GM23248 (cell line): ENCODE measurements around the gene CCDC43. TPM values are rescaled to one million over a fixed set of nuclear protein-coding genes. Genes with fewer than 3 reads are reported as not detected.

Experiments
- DNase-seq: peaks from one replicate; pipeline ENCODE4 v3.0.0-alpha.2; 2015
- H2AFZ ChIP-seq: fragments of 200-600 bp; sonication (generic); 2 replicates; pipeline ENCODE4 v1.6.1; 2016; ENCODE audit warnings: antibody characterized with exemption
- H3F3A ChIP-seq: fragments of 200-600 bp; sonication (generic); 2 replicates; pipeline ENCODE4 v1.6.1; 2016; ENCODE audit warnings: mild to moderate bottlenecking, antibody characterized with exemption, mixed run types; ENCODE audit not compliant: insufficient read depth
- H3K27ac ChIP-seq: fragments of 200-600 bp; sonication (generic); 2 replicates; pipeline ENCODE4 v1.5.1; 2016; ENCODE audit warnings: mild to moderate bottlenecking
- H3K27me3 ChIP-seq: fragments of 200-600 bp; sonication (generic); replicated peaks from 2 replicates; pipeline ENCODE4 v1.6.1; 2016; ENCODE audit warnings: mild to moderate bottlenecking; ENCODE audit not compliant: insufficient read depth
- H3K36me3 ChIP-seq: fragments of 200-600 bp; sonication (generic); 2 replicates; pipeline ENCODE4 v1.6.1; 2016; ENCODE audit warnings: low read depth, mild to moderate bottlenecking
- H3K4me1 ChIP-seq: fragments of 200-600 bp; sonication (generic); 2 replicates; pipeline ENCODE4 v1.6.1; 2016; ENCODE audit warnings: mild to moderate bottlenecking; ENCODE audit not compliant: insufficient read depth
- H3K4me2 ChIP-seq: fragments of 200-600 bp; sonication (generic); one replicate; pipeline ENCODE4 v1.6.1; 2016; ENCODE audit warnings: mild to moderate bottlenecking; ENCODE audit not compliant: unreplicated experiment
- H3K4me3 ChIP-seq: fragments of 200-600 bp; sonication (generic); 2 replicates; pipeline ENCODE4 v1.5.1; 2016; ENCODE audit warnings: mild to moderate bottlenecking
- H3K79me2 ChIP-seq: fragments of 200-600 bp; sonication (generic); 2 replicates; pipeline ENCODE4 v1.6.1; 2016; ENCODE audit warnings: mild to moderate bottlenecking; ENCODE audit not compliant: insufficient read depth
- H3K9ac ChIP-seq: fragments of 200-600 bp; sonication (generic); 2 replicates; pipeline ENCODE4 v1.6.1; 2016; ENCODE audit warnings: mild to moderate bottlenecking
- H3K9me2 ChIP-seq: fragments of 200-600 bp; sonication (generic); 2 replicates; pipeline ENCODE4 v1.6.1; 2016; ENCODE audit warnings: mixed run types, mild to moderate bottlenecking, moderate library complexity; ENCODE audit not compliant: insufficient read depth
- H3K9me3 ChIP-seq: fragments of 200-600 bp; sonication (generic); one replicate; pipeline ENCODE4 v1.6.1; 2017; ENCODE audit warnings: low read depth
- H4K20me1 ChIP-seq: fragments of 200-600 bp; sonication (generic); 2 replicates; pipeline ENCODE4 v1.6.0; 2016; ENCODE audit not compliant: insufficient read depth
- EZH2 ChIP-seq: fragments of 200-600 bp; sonication (generic); IDR thresholded peaks from 2 replicates; pipeline ENCODE4 v1.6.1; 2018; ENCODE audit warnings: antibody characterized with exemption, mild to moderate bottlenecking; ENCODE audit not compliant: insufficient read depth, poor library complexity, severe bottlenecking
- EZH2phosphoT487 ChIP-seq: fragments of 200-600 bp; sonication (generic); IDR thresholded peaks from 2 replicates; pipeline ENCODE4 v1.6.1; 2018; ENCODE audit warnings: antibody characterized with exemption, moderate library complexity, mild to moderate bottlenecking, low read depth; ENCODE audit not compliant: insufficient read depth
- WGBS, 2 experiments: methylation state at CpG; one replicate each; pipeline ENCODE4 v1.1.6; 2015 to 2017; ENCODE audit warnings: low lambda C conversion rate in 2 of 2, low coverage in 1 of 2; ENCODE audit errors: missing lambda C conversion rate in 2 of 2; 5-methylcytosine and 5-hydroxymethylcytosine counted together
- in situ Hi-C: fragments of 300-500 bp; cut with MboI; formaldehyde crosslinking; loops from 2 replicates; pipeline ENCODE4 v1.15.0; 2020
- polyA plus RNA-seq: library from polyadenylated mRNA; unstranded; fragments of >200 nt; fragmentation: Nextera tagmentation; extraction: Ambion mirVana; gene quantifications from 2 replicates; pipeline ENCODE4 v1.2.1, GENCODE V29; 2016
- total RNA-seq: library from RNA; depleted of rRNA; stranded (reverse); fragments of >200 nt; shearing (Covaris generic); gene quantifications from 2 replicates; pipeline ENCODE4 v1.2.3, GENCODE V29; 2014

The CCDC43 gene
- total and polyA plus RNA-seq, 2 experiments from 2014 or later = 31.0 to 33.7 TPM

DNA sequence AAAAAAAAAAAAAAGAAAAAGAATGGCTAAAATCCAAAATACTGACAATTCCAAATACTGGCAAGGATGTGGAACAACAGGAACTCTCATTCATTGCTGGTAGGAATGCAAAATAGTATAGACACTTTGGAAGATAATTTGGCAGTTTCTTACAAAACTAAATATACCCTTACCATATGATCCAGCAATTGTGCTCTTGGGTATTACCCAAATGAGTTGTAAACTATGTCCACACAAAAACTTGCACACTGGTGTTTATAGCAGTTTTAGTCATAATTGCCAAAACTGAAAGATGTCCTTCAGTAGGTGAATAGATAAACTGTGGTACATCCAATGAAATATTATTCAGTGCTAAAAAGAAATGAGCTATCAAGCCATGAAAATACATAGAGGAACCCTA lies 41.8 kb downstream of the CCDC43 start:
- DNase-seq = no peak
- H3K36me3 ChIP-seq = no peaks in the 10 kb centered on the region
- no peaks in the 10 kb centered on the region for H3K9me2 ChIP-seq
- TF ChIP-seq EZH2phosphoT487 (no peak), EZH2 (no peak)
- no peak overlapping the region for H3K27ac ChIP-seq
- no peaks in the 10 kb centered on the region for H3K9me3 ChIP-seq
- H2AFZ ChIP-seq = no peak overlapping the region
- no peak overlapping the region for H3K4me3 ChIP-seq
- no peaks in the 10 kb centered on the region for H3F3A ChIP-seq
- H3K9ac ChIP-seq = no peak overlapping the region
- H3K4me1 ChIP-seq = no peaks in the 10 kb centered on the region
- H3K79me2 ChIP-seq = no peaks in the 10 kb centered on the region
- H3K27me3 ChIP-seq = peaks cover 12% of the 10 kb centered on the region
- no peak overlapping the region for H3K4me2 ChIP-seq
- in situ Hi-C loops = loop anchor here (25.0 kb wide), 1 partner anchor 435 kb away; the partner anchor contains the start of gene UBTF
- H4K20me1 ChIP-seq = no peaks in the 10 kb centered on the region

DNA sequence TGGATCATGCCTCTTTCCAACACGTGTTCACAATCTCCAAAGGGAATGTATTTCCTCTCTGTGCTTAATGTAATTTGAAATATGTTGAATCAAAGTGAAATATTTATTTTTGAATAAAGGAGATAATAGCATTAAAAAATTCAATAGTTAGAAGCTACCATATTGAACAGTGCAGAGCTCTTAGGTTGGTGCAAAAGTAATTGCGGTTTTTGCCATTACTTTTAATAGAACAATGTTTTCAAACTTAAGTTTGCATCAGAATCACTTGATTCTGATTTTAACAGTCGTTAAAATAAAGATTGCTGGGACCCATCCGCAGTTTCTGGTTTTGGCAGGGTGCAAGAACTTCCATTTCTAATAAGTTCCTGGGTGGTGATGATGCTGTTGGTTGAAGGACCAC lies 43.3 kb downstream of the CCDC43 start:
- Histone ChIP-seq H3K79me2 (no peaks in the 10 kb centered on the region), H3K9ac (no peak overlapping the region), H3F3A (no peaks in the 10 kb centered on the region), H3K4me3 (no peak overlapping the region), H3K36me3 (no peaks in the 10 kb centered on the region), H3K27me3 (peaks cover 12% of the 10 kb centered on the region), H3K4me2 (no peak overlapping the region), H3K4me1 (no peaks in the 10 kb centered on the region), H4K20me1 (no peaks in the 10 kb centered on the region), H3K9me2 (no peaks in the 10 kb centered on the region), H3K27ac (no peak overlapping the region), H2AFZ (no peak overlapping the region), H3K9me3 (no peaks in the 10 kb centered on the region)
- TF ChIP-seq EZH2 (no peak), EZH2phosphoT487 (no peak)
- 52 to 60% methylated on average over 4 of the region's 4 CpGs for WGBS, 2 experiments
- no peak for DNase-seq
- in situ Hi-C loops = loop anchor here (25.0 kb wide), 1 partner anchor 434 kb away; the partner anchor contains the start of gene UBTF

DNA sequence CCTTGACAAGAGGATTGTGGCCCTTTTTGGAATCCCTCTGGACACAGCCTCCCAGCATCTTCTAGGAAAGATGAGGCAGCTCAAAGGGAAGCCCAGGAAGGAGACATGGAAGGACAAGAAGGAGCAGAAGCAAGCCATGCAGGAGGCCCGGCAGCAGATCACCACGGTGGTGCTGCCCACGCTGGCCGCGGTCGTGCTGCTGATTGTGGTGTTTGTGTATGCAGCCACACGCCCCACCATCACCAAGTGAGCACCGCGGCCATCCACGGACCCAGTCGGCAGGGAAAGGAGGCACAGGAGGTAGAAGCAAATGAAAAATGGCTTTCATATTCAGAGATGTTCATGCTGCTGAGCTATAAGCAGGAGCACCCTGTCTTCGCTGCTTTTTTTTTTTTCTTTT lies 44.2 kb downstream of the CCDC43 start:
- 79 to 83% methylated on average over 12 of the region's 12 CpGs for WGBS, 2 experiments
- Histone ChIP-seq H3K9me2 (no peaks in the 10 kb centered on the region), H3K79me2 (no peaks in the 10 kb centered on the region), H3K4me3 (no peak overlapping the region), H3K27ac (no peak overlapping the region), H3F3A (no peaks in the 10 kb centered on the region), H3K4me1 (no peaks in the 10 kb centered on the region), H3K9me3 (no peaks in the 10 kb centered on the region), H3K4me2 (no peak overlapping the region), H3K9ac (no peak overlapping the region), H3K36me3 (no peaks in the 10 kb centered on the region), H4K20me1 (no peaks in the 10 kb centered on the region), H2AFZ (no peak overlapping the region), H3K27me3 (peaks cover 12% of the 10 kb centered on the region)
- no peak for DNase-seq
- in situ Hi-C loops = loop anchor here (25.0 kb wide), 1 partner anchor 433 kb away; the partner anchor contains the start of gene UBTF
- no peak for TF ChIP-seq EZH2phosphoT487
- no peak for TF ChIP-seq EZH2

GRCh38 chr17:44642834-44643233 lies 46.7 kb downstream of the CCDC43 start:
- Histone ChIP-seq H3K9ac (no peak overlapping the region), H3K9me3 (no peaks in the 10 kb centered on the region), H3K9me2 (no peaks in the 10 kb centered on the region), H2AFZ (peak overlapping the region; percentile 29; the same call in 1 of the 2 replicates), H3K27me3 (no peaks in the 10 kb centered on the region), H3F3A (no peaks in the 10 kb centered on the region), H3K4me1 (no peaks in the 10 kb centered on the region), H3K36me3 (no peaks in the 10 kb centered on the region), H3K27ac (no peak overlapping the region), H3K4me3 (no peak overlapping the region), H4K20me1 (no peaks in the 10 kb centered on the region), H3K4me2 (no peak overlapping the region), H3K79me2 (no peaks in the 10 kb centered on the region)
- WGBS, 2 experiments = 9 to 12% methylated on average over 7 of the region's 7 CpGs
- peak; percentile 20 for DNase-seq
- TF ChIP-seq EZH2 (no peak), EZH2phosphoT487 (no peak)
- in situ Hi-C loops = loop anchor here (25.0 kb wide), 1 partner anchor 431 kb away; the partner anchor contains the start of gene UBTF

DNA sequence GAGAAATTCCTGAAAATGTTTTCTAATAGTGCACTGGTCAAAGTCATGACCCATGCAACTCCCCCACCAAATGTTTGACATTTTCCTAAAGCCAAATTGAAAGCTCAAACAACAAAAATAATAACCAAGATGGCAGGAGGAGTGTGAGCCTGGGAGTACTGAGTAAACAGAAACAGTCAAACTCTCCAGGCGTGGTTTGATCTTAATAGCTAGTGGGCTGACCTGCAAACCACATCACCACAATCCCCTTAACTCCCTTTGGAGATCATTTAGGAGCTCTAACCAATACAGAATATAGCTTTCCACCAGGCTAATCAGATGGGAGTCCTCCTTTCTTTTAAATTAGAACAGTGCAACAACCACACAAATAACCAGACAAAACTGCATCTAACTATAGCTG lies 52.5 kb downstream of the CCDC43 start:
- in situ Hi-C loops = loop anchor here (10.0 to 25.0 kb wide), 2 partner anchors 102 to 425 kb away; partner anchors contain the start of gene UBTF
- Histone ChIP-seq H3K9ac (no peak overlapping the region), H3K4me2 (no peak overlapping the region), H3K9me2 (no peaks in the 10 kb centered on the region), H4K20me1 (no peaks in the 10 kb centered on the region), H3K9me3 (no peaks in the 10 kb centered on the region), H3K4me1 (no peaks in the 10 kb centered on the region), H3K79me2 (no peaks in the 10 kb centered on the region), H3K4me3 (no peak overlapping the region), H3K36me3 (no peaks in the 10 kb centered on the region), H3F3A (no peaks in the 10 kb centered on the region), H2AFZ (0 out of 2 replicates have a peak overlapping the region, but pooled peaks have one; percentile 11), H3K27ac (no peak overlapping the region), H3K27me3 (no peaks in the 10 kb centered on the region)
- TF ChIP-seq EZH2phosphoT487 = no peak
- TF ChIP-seq EZH2 = no peak
- no peak for DNase-seq
- 22 to 28% methylated on average over 1 of the region's 1 CpG for WGBS, 2 experiments
